CD4-positive, alpha-beta T cell (primary cell): ENCODE data around the gene FNDC3B. TPM values are rescaled to one million over a fixed set of nuclear protein-coding genes. Genes with fewer than 3 reads are reported as not detected.

Source experiments
- ATAC-seq: fragments of 200-7000 bp; cut with Tn5 transposase; one replicate; pipeline ENCODE4 v1.10.0; 2022; ENCODE audit warnings: mild to moderate bottlenecking; ENCODE audit not compliant: poor library complexity
- CTCF ChIA-PET: fragments of 350-600 bp; sonication (Branson Sonifier 250); formaldehyde crosslinking; loops from one replicate; lab custom pipeline; 2021; ENCODE audit warnings: antibody characterized with exemption, inconsistent platforms; lab: Charles Lee
- POLR2A ChIA-PET: fragments of 350-600 bp; sonication (Branson Sonifier 250); formaldehyde crosslinking; loops from one replicate; lab custom pipeline; 2021; ENCODE audit warnings: antibody characterized with exemption, inconsistent platforms; lab: Charles Lee
- DNase-seq, 14 experiments: peaks; one replicate each; pipeline ENCODE4 v3.0.0-alpha.2; 2013 to 2020; ENCODE audit warnings: mixed read lengths in 2 of 14
- H3K27ac ChIP-seq, 2 donors: one replicate each; pipeline versions ENCODE4 v1.5.1 to v1.7.0; 2013; ENCODE audit warnings: low read length in 2 of 2, low read depth in 1 of 2, mild to moderate bottlenecking in 1 of 2
- H3K27me3 ChIP-seq, 2 experiments: 1 replicate in 1 of 2; 2 replicates in 1 of 2; pipeline versions ENCODE4 v1.6.1 to v1.7.0; 2013; ENCODE audit warnings: low read length in 2 of 2, control low read depth in 1 of 2, mild to moderate bottlenecking in 1 of 2, moderate library complexity in 1 of 2; ENCODE audit not compliant: insufficient read depth in 2 of 2, control insufficient read depth in 1 of 2
- H3K36me3 ChIP-seq: one replicate; pipeline ENCODE4 v1.6.1; 2013; ENCODE audit warnings: low read length, control low read depth; ENCODE audit not compliant: insufficient read depth
- H3K4me1 ChIP-seq: one replicate; pipeline ENCODE4 v1.6.1; 2013; ENCODE audit warnings: low read length, control low read depth; ENCODE audit not compliant: insufficient read depth
- H3K4me3 ChIP-seq: one replicate; pipeline ENCODE4 v1.5.1; 2013; ENCODE audit warnings: mild to moderate bottlenecking, low read length, moderate library complexity
- H3K9me3 ChIP-seq, 2 experiments: 1 replicate in 1 of 2; 2 replicates in 1 of 2; pipeline versions ENCODE4 v1.6.1 to v1.7.0; 2013; ENCODE audit warnings: low read length in 2 of 2, mild to moderate bottlenecking in 2 of 2, control low read depth in 1 of 2, moderate library complexity in 1 of 2; ENCODE audit not compliant: control insufficient read depth in 1 of 2, insufficient read depth in 1 of 2
- H3K27ac Mint-ChIP-seq: one replicate; pipeline ENCODE4 v1.8.0; 2020; ENCODE audit warnings: mixed read lengths
- H3K27me3 Mint-ChIP-seq: one replicate; pipeline ENCODE4 v1.8.0; 2021; ENCODE audit warnings: mixed read lengths
- H3K36me3 Mint-ChIP-seq: one replicate; pipeline ENCODE4 v1.8.0; 2021; ENCODE audit warnings: low read depth, mixed read lengths
- H3K4me1 Mint-ChIP-seq: one replicate; pipeline ENCODE4 v1.8.0; 2021; ENCODE audit warnings: low read depth, mixed read lengths
- H3K4me3 Mint-ChIP-seq: one replicate; pipeline ENCODE4 v1.8.0; 2020; ENCODE audit warnings: mild to moderate bottlenecking, mixed read lengths
- H3K9me3 Mint-ChIP-seq: one replicate; pipeline ENCODE4 v1.8.0; 2020; ENCODE audit warnings: mixed read lengths
- intact Hi-C, 2 experiments: fragments of 100-400 bp; cut with DNase I in 1 of 2; cut with micrococcal nuclease in 1 of 2; formaldehyde crosslinking; loops; one replicate each; pipeline versions ENCODE4 v1.15.1 to v1.9.0; 2023 to 2025; cut with DNase I, micrococcal nuclease
- total RNA-seq, 174 experiments: library from RNA in 2 of 174; stranded (reverse) in 2 of 174; gene quantifications; one replicate each; pipeline ENCODE4 v1.2.3 and lab custom pipeline; 2021 to 2026
- TF ChIP-seq, protein P1 (sequence below): fragments of 200-600 bp; IDR thresholded peaks from one replicate; pipeline ENCODE4 v1.8.0; 2022; ENCODE audit warnings: antibody characterized with exemption, mild to moderate bottlenecking

Gene FNDC3B
- total RNA-seq, 2 experiments from 2014 or later: 26.1 to 28.7 TPM

DNA sequence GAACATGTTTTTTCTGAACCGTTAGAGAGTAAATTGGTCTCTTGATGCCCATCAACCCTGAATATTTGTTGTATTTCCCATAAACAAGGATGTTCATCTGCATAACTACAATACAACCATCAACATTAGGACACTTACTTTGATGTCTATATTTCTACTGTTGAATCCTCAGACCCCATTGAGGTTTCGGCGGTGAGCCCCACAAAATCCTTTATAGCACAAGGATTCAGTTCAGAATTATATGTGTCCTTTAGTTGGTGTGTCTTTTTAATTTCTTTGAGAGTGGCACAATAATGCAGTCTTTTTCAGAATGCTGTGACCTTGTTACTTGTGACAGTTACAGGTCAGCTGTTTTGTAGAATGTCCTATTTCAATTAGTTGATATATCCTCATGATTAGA, 158.0 kb downstream of the FNDC3B start:
- no peak for DNase-seq
- Histone ChIP-seq H3K36me3 (no peaks in the 10 kb centered on the region), H3K27me3 (no peaks in the 10 kb centered on the region), H3K9me3 (no peaks in the 10 kb centered on the region), H3K27ac (no peak overlapping the region), H3K4me3 (no peak overlapping the region), H3K4me1 (no peaks in the 10 kb centered on the region)
- H3K27me3 Mint-ChIP-seq: no peaks in the 10 kb centered on the region
- ChIA-PET POLR2A (no interaction called here), CTCF (no interaction called here)
- H3K4me1 Mint-ChIP-seq: peaks cover 5% of the 10 kb centered on the region
- no peak for ATAC-seq
- TF ChIP-seq, protein P1, sequence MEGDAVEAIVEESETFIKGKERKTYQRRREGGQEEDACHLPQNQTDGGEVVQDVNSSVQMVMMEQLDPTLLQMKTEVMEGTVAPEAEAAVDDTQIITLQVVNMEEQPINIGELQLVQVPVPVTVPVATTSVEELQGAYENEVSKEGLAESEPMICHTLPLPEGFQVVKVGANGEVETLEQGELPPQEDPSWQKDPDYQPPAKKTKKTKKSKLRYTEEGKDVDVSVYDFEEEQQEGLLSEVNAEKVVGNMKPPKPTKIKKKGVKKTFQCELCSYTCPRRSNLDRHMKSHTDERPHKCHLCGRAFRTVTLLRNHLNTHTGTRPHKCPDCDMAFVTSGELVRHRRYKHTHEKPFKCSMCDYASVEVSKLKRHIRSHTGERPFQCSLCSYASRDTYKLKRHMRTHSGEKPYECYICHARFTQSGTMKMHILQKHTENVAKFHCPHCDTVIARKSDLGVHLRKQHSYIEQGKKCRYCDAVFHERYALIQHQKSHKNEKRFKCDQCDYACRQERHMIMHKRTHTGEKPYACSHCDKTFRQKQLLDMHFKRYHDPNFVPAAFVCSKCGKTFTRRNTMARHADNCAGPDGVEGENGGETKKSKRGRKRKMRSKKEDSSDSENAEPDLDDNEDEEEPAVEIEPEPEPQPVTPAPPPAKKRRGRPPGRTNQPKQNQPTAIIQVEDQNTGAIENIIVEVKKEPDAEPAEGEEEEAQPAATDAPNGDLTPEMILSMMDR: no peak
- no peak overlapping the region for H3K4me3 Mint-ChIP-seq
- peaks cover 17% of the 10 kb centered on the region for H3K36me3 Mint-ChIP-seq
- no peak overlapping the region for H3K27ac Mint-ChIP-seq
- peaks cover 5% of the 10 kb centered on the region for H3K9me3 Mint-ChIP-seq
- intact Hi-C loops: no loop called here

DNA sequence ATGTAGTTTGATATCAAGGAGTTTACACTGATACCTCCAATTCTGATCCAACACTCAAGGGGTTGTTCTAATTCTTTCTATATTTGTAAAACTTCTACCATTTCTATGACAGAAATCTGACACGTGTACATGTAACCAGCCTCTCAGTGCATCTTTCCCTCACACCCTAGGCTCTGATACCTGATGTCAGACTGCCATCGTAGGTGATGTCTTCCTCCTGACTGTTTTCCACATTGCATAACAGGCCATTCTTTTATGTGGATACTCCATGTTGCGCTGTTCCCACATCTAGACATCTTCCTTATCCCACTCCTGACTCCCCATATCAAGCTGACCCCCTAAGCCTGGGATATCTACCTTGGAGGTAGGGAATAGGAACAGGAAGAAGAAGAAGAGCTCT, 159.1 kb downstream of the FNDC3B start:
- no peak overlapping the region for H3K4me3 ChIP-seq
- Mint-ChIP-seq H3K4me1 (peaks cover 5% of the 10 kb centered on the region), H3K36me3 (peaks cover 27% of the 10 kb centered on the region), H3K27me3 (no peaks in the 10 kb centered on the region), H3K27ac (no peak overlapping the region), H3K9me3 (peaks cover 6% of the 10 kb centered on the region), H3K4me3 (no peak overlapping the region)
- H3K27ac ChIP-seq: no peak overlapping the region
- no peaks in the 10 kb centered on the region for H3K36me3 ChIP-seq
- intact Hi-C loops: no loop called here
- no peak for DNase-seq
- no peaks in the 10 kb centered on the region for H3K4me1 ChIP-seq
- H3K27me3 ChIP-seq: no peaks in the 10 kb centered on the region
- no peak for ATAC-seq
- TF ChIP-seq, protein P1: no peak
- no peaks in the 10 kb centered on the region for H3K9me3 ChIP-seq
- ChIA-PET POLR2A (no interaction called here), CTCF (no interaction called here)

GRCh38 chr3:172199850-172200369, 160.5 kb downstream of the FNDC3B start:
- CTCF ChIA-PET: no interaction called here
- Histone ChIP-seq H3K9me3 (peaks cover 0 to 4% of the 10 kb centered on the region in 2 experiments), H3K4me1 (no peaks in the 10 kb centered on the region), H3K27ac (no peak overlapping the region), H3K4me3 (no peak overlapping the region), H3K27me3 (no peaks in the 10 kb centered on the region), H3K36me3 (no peaks in the 10 kb centered on the region)
- Mint-ChIP-seq H3K9me3 (peaks cover 15% of the 10 kb centered on the region), H3K27ac (no peak overlapping the region), H3K4me1 (no peaks in the 10 kb centered on the region), H3K36me3 (peaks cover 38% of the 10 kb centered on the region), H3K4me3 (no peak overlapping the region), H3K27me3 (no peaks in the 10 kb centered on the region)
- ATAC-seq (no peak), DNase-seq (no peak)
- intact Hi-C loops: no loop called here
- POLR2A ChIA-PET: no interaction called here
- TF ChIP-seq, protein P1: no peak
